HG03442 (cell line): ENCODE results near the gene SMARCD1.

Experiments
- ATAC-seq: cut with Tn5 transposase; IDR thresholded peaks from one replicate; pipeline ENCODE4 v1.9.1; 2021; ENCODE audit warnings: mild to moderate bottlenecking, moderate library complexity; ENCODE audit not compliant: unreplicated experiment

SMARCD1 gene

GRCh38 chr12:50056639-50056976, 28.5 kb upstream of the SMARCD1 start:
- no peak for ATAC-seq

GRCh38 chr12:50057000-50057841, 27.9 kb upstream of the SMARCD1 start, which contains the start of gene ASIC1:
Gene ASIC1, plus strand, starts transcription at chr12:50057596. Its CDS starts 1,171 bp downstream, at chr12:50058767.
- ATAC-seq, result no peak

GRCh38 chr12:50057896-50058670, 27.1 kb upstream of the SMARCD1 start:
- no peak for ATAC-seq

GRCh38 chr12:50058743-50059312, 26.3 kb upstream of the SMARCD1 start:
- no peak for ATAC-seq

- no peak for ATAC-seq
Measured at GRCh38 chr12:50059440-50060119, 25.6 kb upstream of the SMARCD1 start.

- no peak for ATAC-seq
Measured at GRCh38 chr12:50060120-50060468, 25.0 kb upstream of the SMARCD1 start.

- ATAC-seq, result no peak
Measured at GRCh38 chr12:50061171-50061570, 24.0 kb upstream of the SMARCD1 start.

GRCh38 chr12:50061946-50062686, 23.0 kb upstream of the SMARCD1 start:
- no peak for ATAC-seq

GRCh38 chr12:50062728-50063460, 22.2 kb upstream of the SMARCD1 start:
- no peak for ATAC-seq

- ATAC-seq, result no peak
Measured at GRCh38 chr12:50065726-50066310, 19.3 kb upstream of the SMARCD1 start.

GRCh38 chr12:50066402-50066801, 18.7 kb upstream of the SMARCD1 start:
- ATAC-seq, result no peak

GRCh38 chr12:50069069-50069468, 16.1 kb upstream of the SMARCD1 start:
- no peak for ATAC-seq

GRCh38 chr12:50069539-50069938, 15.6 kb upstream of the SMARCD1 start:
- no peak for ATAC-seq

- no peak for ATAC-seq
Measured at GRCh38 chr12:50070314-50071060, 14.7 kb upstream of the SMARCD1 start.

GRCh38 chr12:50072198-50072907, 12.8 kb upstream of the SMARCD1 start:
- ATAC-seq, result no peak

- no peak for ATAC-seq
Measured at GRCh38 chr12:50073206-50073605, 11.9 kb upstream of the SMARCD1 start.

GRCh38 chr12:50073712-50074111, 11.4 kb upstream of the SMARCD1 start:
- no peak for ATAC-seq
